ENCODE results near the gene ERBB3. TPM values are rescaled to one million over a fixed set of nuclear protein-coding genes. Genes with fewer than 3 reads are reported as not detected.

ERBB3 gene
- total RNA-seq, 1 experiment from 2014 or later: 56.5 TPM

GRCh38 chr12:56084958-56085543, 5.1 kb downstream of the ERBB3 start:
- no peak overlapping the region for H2BK5ac ChIP-seq (ENCODE audit: insufficient read length, low read length)
- no peaks in the 10 kb centered on the region for H4K20me1 ChIP-seq (ENCODE audit: control insufficient read depth, insufficient read depth, insufficient read length)
- H3K27ac ChIP-seq (ENCODE audit: insufficient read length, low read depth, low read length): no peak overlapping the region
- no peak overlapping the region for H2BK20ac ChIP-seq (ENCODE audit: low read depth, low read length, poor library complexity, severe bottlenecking)
- no peak overlapping the region for H3T11ph ChIP-seq (ENCODE audit: low read length)
- H4K5ac ChIP-seq (ENCODE audit: insufficient read length, low read depth, low read length): no peak overlapping the region
- Mint-ChIP-seq H3K27me3 (ENCODE audit: low read depth) (no peaks in the 10 kb centered on the region), H3K27ac (peak overlapping the region in 1 of 3 experiments; percentile 42; a peak in 2 of 7 replicates), H3K36me3 (ENCODE audit: insufficient read depth in 1 of 3, low read depth in 3 of 3) (peaks cover 30 to 63% (median 60%) of the 10 kb centered on the region in 3 experiments), H3K4me1 (peaks cover 14 to 18% of the 10 kb centered on the region in 2 experiments), H3K4me3 (peak overlapping the region in 1 of 2 experiments; percentile 40; a peak in 1 of 5 replicates), H3K9me3 (no peaks in the 10 kb centered on the region)
- H3K9me3 ChIP-seq (ENCODE audit: control insufficient read depth, low read depth, low read length): no peaks in the 10 kb centered on the region
- peak; percentile 76 for DNase-seq
- H3K9ac ChIP-seq (ENCODE audit: extremely low read depth, insufficient read length, low read length): no peak overlapping the region
- H3K79me1 ChIP-seq (ENCODE audit: insufficient read depth, low read depth, low read length, poor library complexity, severe bottlenecking): no peaks in the 10 kb centered on the region
- H3K18ac ChIP-seq (ENCODE audit: insufficient read length, low read depth, low read length): no peak overlapping the region
- no peak overlapping the region for H3K4ac ChIP-seq (ENCODE audit: low read depth, low read length)
- H3K79me2 ChIP-seq (ENCODE audit: insufficient read depth, low read length): peaks cover 7% of the 10 kb centered on the region; the same call in 1 of the 2 replicates
- H3K4me1 ChIP-seq (ENCODE audit: insufficient read depth, low read length): 0 out of 2 replicates have a peak, but pooled peaks cover 4% of the 10 kb centered on the region
- no peak overlapping the region for H3K14ac ChIP-seq (ENCODE audit: insufficient read depth, low read length)
- H2AFZ ChIP-seq (ENCODE audit: low read length): no peak overlapping the region
- WGBS (ENCODE audit: extremely low coverage, insufficient read length, low lambda C conversion rate): no CpG with 5 or more reads among the region's 15 CpGs
- H2BK15ac ChIP-seq (ENCODE audit: low read depth, low read length): no peak overlapping the region
- H2AK5ac ChIP-seq (ENCODE audit: insufficient read length, low read length): no peak overlapping the region
- no peaks in the 10 kb centered on the region; the same call in 1 of the 2 replicates for H3K27me3 ChIP-seq (ENCODE audit: insufficient read depth, low read length)
- no peak overlapping the region for H3K56ac ChIP-seq (ENCODE audit: insufficient read length, low read depth, low read length)
- peaks cover 8% of the 10 kb centered on the region for H3K23me2 ChIP-seq (ENCODE audit: insufficient read length, low read depth, low read length, poor library complexity, severe bottlenecking)
- no peak overlapping the region for H2BK12ac ChIP-seq (ENCODE audit: insufficient read length, low read depth, low read length)
- no peak overlapping the region for H3K23ac ChIP-seq (ENCODE audit: insufficient read length, low read depth, low read length)
- no peak overlapping the region for H4K91ac ChIP-seq (ENCODE audit: insufficient read length, low read depth, low read length)
- no peak overlapping the region for H3K4me2 ChIP-seq (ENCODE audit: insufficient read depth, insufficient read length, low read length)
- peak; percentile 79 for TF ChIP-seq CTCF (conservative IDR thresholded peaks at IDR 0.05)
- no peak overlapping the region for H4K8ac ChIP-seq (replicated peaks; ENCODE audit: insufficient read length, low read depth, low read length)
- no peak overlapping the region for H2BK120ac ChIP-seq (ENCODE audit: low read depth, low read length, poor library complexity, severe bottlenecking)
